OCI-LY1 (cell line): ENCODE data around the gene C1QTNF1.

Experiments
- H2AFZ ChIP-seq: fragments of 200-600 bp; sonication (generic), shearing (Covaris generic); 2 replicates; pipeline ENCODE4 v1.6.0; 2014; ENCODE audit warnings: antibody characterized with exemption, mild to moderate bottlenecking, low read length
- H3F3A ChIP-seq: fragments of 200-600 bp; sonication (generic), shearing (Covaris generic); 2 replicates; pipeline ENCODE4 v1.6.0; 2014; ENCODE audit warnings: mild to moderate bottlenecking, antibody characterized with exemption, low read length, moderate library complexity; ENCODE audit not compliant: insufficient read depth
- H3K27ac ChIP-seq: fragments of 200-600 bp; sonication (generic); 2 replicates; pipeline ENCODE4 v1.5.1; 2014; ENCODE audit warnings: low read length, mixed run types, mild to moderate bottlenecking, low read depth; ENCODE audit not compliant: poor library complexity, severe bottlenecking
- H3K27me3 ChIP-seq: fragments of 200-600 bp; sonication (generic); 2 replicates; pipeline ENCODE4 v1.6.0; 2014; ENCODE audit warnings: antibody characterized with exemption, mild to moderate bottlenecking, low read length, moderate library complexity; ENCODE audit not compliant: insufficient read depth
- H3K36me3 ChIP-seq: fragments of 200-600 bp; sonication (generic); 2 replicates; pipeline ENCODE4 v1.6.1; 2014; ENCODE audit warnings: mild to moderate bottlenecking, antibody characterized with exemption, low read length, moderate library complexity, mixed read lengths; ENCODE audit not compliant: insufficient read depth
- H3K4me1 ChIP-seq: fragments of 200-600 bp; sonication (generic); 2 replicates; pipeline ENCODE4 v1.5.1; 2014; ENCODE audit warnings: mild to moderate bottlenecking, low read length, moderate library complexity; ENCODE audit not compliant: insufficient read depth, severe bottlenecking
- H3K4me2 ChIP-seq: fragments of 200-600 bp; sonication (generic), shearing (Covaris generic); 2 replicates; pipeline ENCODE4 v1.6.1; 2014; ENCODE audit warnings: low read length
- H3K4me3 ChIP-seq: fragments of 200-600 bp; sonication (generic); 2 replicates; pipeline ENCODE4 v1.5.1; 2014; ENCODE audit warnings: low read length, low read depth, mild to moderate bottlenecking, mixed read lengths; ENCODE audit not compliant: poor library complexity, severe bottlenecking
- H3K79me2 ChIP-seq: fragments of 200-600 bp; shearing (Covaris generic); 2 replicates; pipeline ENCODE4 v1.6.1; 2016; ENCODE audit warnings: mixed run types, low read length, mixed read lengths; ENCODE audit not compliant: insufficient read depth
- H3K9ac ChIP-seq: fragments of 200-600 bp; sonication (generic), shearing (Covaris generic); 2 replicates; pipeline ENCODE4 v1.6.1; 2014; ENCODE audit warnings: mild to moderate bottlenecking, low read length, mixed read lengths
- H3K9me2 ChIP-seq: fragments of 200-600 bp; sonication (generic), shearing (Covaris generic); 2 replicates; pipeline ENCODE4 v1.6.1; 2014; ENCODE audit warnings: low read depth, mild to moderate bottlenecking, low read length, mixed read lengths
- H3K9me3 ChIP-seq: fragments of 200-600 bp; shearing (Covaris generic); 2 replicates; pipeline ENCODE4 v1.6.1; 2014; ENCODE audit warnings: low read length, mixed read lengths
- H4K20me1 ChIP-seq: fragments of 200-600 bp; sonication (generic), shearing (Covaris generic); 2 replicates; pipeline ENCODE4 v1.6.0; 2016; ENCODE audit warnings: mild to moderate bottlenecking, low read length; ENCODE audit not compliant: insufficient read depth
- CTCF ChIP-seq: fragments of 200-600 bp; sonication (generic), shearing (Covaris generic); IDR thresholded peaks from 2 replicates; pipeline ENCODE4 v1.5.1; 2017; ENCODE audit warnings: mild to moderate bottlenecking, antibody characterized with exemption, low read length, moderate library complexity, mixed read lengths
- EZH2 ChIP-seq: fragments of 200-600 bp; sonication (generic), shearing (Covaris generic); IDR thresholded peaks from 2 replicates; pipeline ENCODE4 v1.8.0; 2017; ENCODE audit warnings: borderline replicate concordance, mixed run types, mild to moderate bottlenecking, antibody characterized with exemption, low read length, moderate library complexity, mixed read lengths

The C1QTNF1 gene

GRCh38 chr17:79057737-79058385 lies 33.9 kb downstream of the C1QTNF1 start:
- Histone ChIP-seq H3K4me3 (no peak overlapping the region), H3K27me3 (peaks cover 6% of the 10 kb centered on the region; the same call in 1 of the 2 replicates), H4K20me1 (no peaks in the 10 kb centered on the region), H3K27ac (no peak overlapping the region), H3K9me2 (no peaks in the 10 kb centered on the region), H3K79me2 (no peaks in the 10 kb centered on the region), H3K36me3 (no peaks in the 10 kb centered on the region; the same call in 1 of the 2 replicates), H3F3A (no peaks in the 10 kb centered on the region), H3K9me3 (no peaks in the 10 kb centered on the region), H3K4me2 (no peak overlapping the region), H3K9ac (no peak overlapping the region), H2AFZ (no peak overlapping the region), H3K4me1 (no peaks in the 10 kb centered on the region)
- TF ChIP-seq EZH2 (no peak), CTCF (no peak)

GRCh38 chr17:79062691-79063090 lies 38.7 kb downstream of the C1QTNF1 start:
- no peak overlapping the region for H3K4me2 ChIP-seq
- no peaks in the 10 kb centered on the region for H3K9me3 ChIP-seq
- no peak overlapping the region for H3K9ac ChIP-seq
- no peaks in the 10 kb centered on the region for H3K79me2 ChIP-seq
- H3F3A ChIP-seq, result no peaks in the 10 kb centered on the region
- H3K27me3 ChIP-seq, result no peaks in the 10 kb centered on the region; the same call in 1 of the 2 replicates
- H3K27ac ChIP-seq, result no peak overlapping the region
- H4K20me1 ChIP-seq, result no peaks in the 10 kb centered on the region
- no peaks in the 10 kb centered on the region; the same call in 1 of the 2 replicates for H3K36me3 ChIP-seq
- TF ChIP-seq EZH2 (no peak), CTCF (no peak)
- H3K4me1 ChIP-seq, result no peaks in the 10 kb centered on the region
- H3K4me3 ChIP-seq, result no peak overlapping the region
- no peak overlapping the region for H2AFZ ChIP-seq
- no peaks in the 10 kb centered on the region for H3K9me2 ChIP-seq

GRCh38 chr17:79064026-79064425 lies 40.1 kb downstream of the C1QTNF1 start:
- TF ChIP-seq EZH2 (no peak), CTCF (no peak)
- H3K4me2 ChIP-seq, result no peak overlapping the region

More at GRCh38 chr17:79064026-79064425, 40.1 kb downstream of the C1QTNF1 start:
- H3K9me2 ChIP-seq, result no peaks in the 10 kb centered on the region
- H3K27ac ChIP-seq, result no peak overlapping the region
- H3K27me3 ChIP-seq, result no peaks in the 10 kb centered on the region
- H3K9ac ChIP-seq, result no peak overlapping the region
- H3F3A ChIP-seq, result no peaks in the 10 kb centered on the region
- H3K79me2 ChIP-seq, result no peaks in the 10 kb centered on the region
- H4K20me1 ChIP-seq, result no peaks in the 10 kb centered on the region
- H3K9me3 ChIP-seq, result no peaks in the 10 kb centered on the region
- no peak overlapping the region for H2AFZ ChIP-seq
- no peak overlapping the region for H3K4me3 ChIP-seq
- no peaks in the 10 kb centered on the region for H3K36me3 ChIP-seq
- no peaks in the 10 kb centered on the region for H3K4me1 ChIP-seq
